NCI-H1092 (cell line): ENCODE data around the gene GRAP2.

ENCODE experiments used
- DNase-seq: peaks from one replicate; lab custom pipeline; 2025; lab: John Stamatoyannopoulos, UW

Gene GRAP2

DNA sequence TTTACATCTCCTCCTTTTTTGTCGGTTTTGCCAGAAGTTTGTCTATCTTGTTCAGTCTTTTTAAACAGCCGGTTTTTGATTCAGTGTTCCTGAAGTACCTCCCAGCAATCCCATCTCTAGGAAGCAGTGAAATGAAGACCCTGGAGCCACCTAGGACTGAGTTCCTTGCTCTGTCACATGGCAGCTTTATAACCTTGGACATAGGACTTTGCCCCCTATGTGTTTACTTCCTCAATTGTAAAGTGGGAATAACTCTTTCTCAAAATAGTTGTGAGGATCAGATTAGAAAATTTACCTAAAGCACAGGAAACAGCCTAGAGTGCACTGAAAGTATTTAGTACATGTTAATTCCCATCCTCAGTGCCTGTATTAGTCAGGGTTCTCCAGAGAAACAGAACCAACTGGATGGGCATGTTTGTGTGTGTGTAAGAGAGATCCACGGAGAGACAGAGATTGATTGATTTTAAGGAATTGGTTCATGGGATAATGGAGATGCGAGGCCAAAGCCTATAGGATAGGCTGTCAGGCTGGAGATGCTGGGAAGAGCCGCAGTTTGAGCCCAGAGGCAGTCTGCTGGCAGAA is 113.9 kb downstream of the GRAP2 start:
- no peak for DNase-seq

DNA sequence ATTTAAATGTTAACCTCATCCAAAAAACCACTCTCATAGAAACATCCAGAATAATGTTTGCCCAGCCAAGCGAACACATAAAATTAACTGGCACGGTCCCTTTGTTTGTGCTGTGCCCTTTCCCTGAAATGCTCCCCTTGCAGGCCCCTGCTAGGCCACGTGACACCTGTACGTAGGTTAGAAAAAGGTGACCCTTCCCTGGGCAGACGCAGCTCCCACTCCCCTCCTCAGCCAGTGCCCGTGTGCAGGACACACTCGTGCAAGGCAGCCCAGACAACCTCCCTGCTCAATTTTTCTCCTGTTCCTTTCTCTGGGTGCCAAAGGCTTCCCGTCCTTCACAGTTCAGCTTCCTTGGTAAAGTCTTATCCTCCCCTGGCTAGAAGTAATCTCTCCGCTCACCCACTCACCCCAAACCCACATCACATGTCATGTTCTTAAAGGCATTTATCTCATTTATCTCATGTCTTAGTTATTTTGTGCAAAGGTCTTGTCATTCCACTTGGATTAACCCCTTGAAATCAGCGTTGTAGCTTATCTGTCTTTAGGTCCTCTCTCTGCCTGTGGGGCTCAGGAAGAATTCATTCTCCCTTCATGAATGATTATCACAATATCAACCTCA is 114.6 kb downstream of the GRAP2 start:
- no peak for DNase-seq

DNA sequence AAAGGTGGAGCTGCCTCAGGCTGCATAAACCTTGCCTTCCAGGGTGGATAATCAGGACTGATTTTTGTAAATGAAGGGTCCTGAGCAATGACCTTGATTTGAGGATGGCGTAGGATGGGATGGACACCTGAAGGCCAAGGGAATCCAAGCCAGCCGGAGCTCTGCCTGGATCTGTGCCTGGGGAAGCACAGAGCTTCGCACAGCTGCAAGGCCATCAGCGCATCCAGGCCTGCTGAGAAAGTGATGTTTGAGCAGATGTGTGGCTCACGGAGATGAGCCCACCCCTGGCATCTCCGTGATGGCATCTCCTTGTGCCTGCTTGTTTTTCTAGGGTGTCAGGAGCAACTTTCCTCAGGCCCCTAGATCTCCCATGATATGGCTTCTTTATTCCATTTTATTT is 117.2 kb downstream of the GRAP2 start:
- no peak for DNase-seq

DNA sequence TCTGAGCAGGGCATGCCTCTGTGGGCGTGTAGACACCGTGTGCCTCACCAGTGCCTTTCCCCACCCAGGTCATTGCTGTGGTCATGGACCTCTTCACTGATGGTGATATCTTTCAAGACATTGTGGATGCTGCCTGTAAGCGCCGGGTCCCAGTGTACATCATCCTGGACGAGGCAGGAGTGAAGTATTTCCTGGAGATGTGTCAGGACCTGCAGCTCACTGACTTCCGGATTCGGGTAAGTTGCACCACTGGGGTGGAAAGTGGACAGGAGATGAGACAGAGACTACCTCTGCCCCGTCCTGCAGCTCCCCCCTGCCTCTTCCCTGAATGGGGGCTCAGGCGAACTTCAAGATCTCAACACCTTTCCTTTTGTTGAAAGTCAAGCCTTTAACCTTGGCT is 118.2 kb downstream of the GRAP2 start:
- no peak for DNase-seq

DNA sequence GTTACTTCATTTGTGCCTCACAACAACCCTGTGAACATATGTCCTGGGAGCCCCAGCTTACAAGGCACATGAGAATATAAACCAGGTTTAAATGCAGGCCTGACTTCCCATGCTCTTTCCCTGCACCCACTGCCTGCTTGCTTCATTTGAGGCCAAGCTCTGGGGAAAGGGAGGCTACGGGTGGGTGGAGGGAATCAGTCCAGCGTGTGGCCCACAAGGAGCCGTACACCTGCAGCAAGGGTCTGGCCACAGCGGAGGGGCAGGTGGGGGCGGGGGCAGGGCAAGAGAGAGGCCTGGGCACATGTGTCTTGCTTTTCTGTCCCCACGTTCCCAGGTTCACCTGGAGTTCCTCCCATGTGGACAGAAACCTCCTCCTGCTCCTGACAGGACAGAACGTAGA is 120.1 kb downstream of the GRAP2 start:
- no peak for DNase-seq

DNA sequence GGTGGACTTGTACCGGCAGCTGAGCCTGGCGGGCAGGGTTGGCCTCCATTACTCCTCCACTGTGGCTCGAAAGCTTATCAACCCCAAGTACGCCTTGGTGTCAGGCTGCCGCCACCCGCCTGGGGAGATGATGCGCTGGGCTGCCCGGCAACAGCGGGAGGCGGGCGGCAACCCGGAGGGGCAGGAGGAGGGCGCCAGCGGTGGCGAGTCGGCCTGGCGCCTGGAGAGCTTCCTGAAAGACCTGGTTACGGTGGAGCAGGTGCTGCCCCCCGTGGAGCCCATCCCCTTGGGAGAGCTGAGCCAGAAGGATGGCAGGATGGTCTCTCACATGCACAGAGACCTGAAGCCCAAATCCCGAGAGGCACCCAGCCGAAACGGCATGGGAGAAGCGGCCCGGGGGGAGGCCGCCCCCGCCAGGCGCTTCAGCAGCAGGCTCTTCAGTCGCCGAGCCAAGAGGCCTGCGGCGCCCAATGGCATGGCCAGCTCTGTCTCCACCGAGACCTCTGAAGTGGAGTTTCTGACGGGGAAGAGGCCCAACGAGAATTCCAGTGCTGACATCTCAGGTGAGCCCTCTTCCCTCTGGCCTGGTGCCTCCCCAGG is 120.6 kb downstream of the GRAP2 start:
- DNase-seq = peak; percentile 93

DNA sequence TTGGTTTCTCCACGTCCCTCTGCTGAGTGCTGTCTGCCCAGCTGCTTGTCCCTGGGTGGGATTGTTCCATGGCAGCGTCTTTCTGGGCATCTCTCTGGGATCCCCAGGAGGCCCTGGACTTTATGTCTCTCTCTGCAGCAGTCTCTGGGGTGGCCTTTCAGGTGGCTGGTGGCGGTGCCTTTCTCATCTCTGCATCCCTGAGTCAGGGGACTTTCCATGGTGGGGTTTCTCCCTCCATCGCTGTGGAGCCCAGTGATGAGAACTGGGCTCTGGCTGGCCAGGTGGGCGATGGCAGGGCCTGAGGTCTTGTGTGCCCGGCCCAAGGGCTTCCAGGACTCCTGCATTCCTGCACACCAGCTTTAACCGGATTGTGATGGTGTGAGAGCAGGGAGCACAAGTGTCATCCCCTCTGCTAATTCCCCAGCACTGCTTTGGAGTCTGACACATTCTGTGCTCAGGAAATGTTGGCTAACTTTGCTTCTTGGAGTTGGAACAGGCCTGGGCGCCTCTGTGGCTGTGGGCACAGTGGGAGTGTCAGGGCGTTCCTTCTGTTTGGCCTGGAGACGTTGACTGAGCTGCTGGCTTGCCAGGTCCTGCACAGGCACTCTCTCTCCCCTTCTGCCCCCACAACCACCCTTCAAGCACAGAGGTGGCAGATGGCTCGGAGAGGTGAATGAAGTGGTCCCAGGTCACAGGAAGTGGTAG is 121.8 kb downstream of the GRAP2 start:
- no peak for DNase-seq
